ENCODE measurements around the gene FOXN3.

FOXN3 gene

GRCh38 chr14:89182326-89182725 lies 234.7 kb downstream of the FOXN3 start:
- no peaks in the 10 kb centered on the region for H3K27me3 ChIP-seq (ENCODE audit: insufficient read depth, insufficient read length)
- H3K4me1 ChIP-seq (ENCODE audit: insufficient read depth, insufficient read length) = peaks cover 6% of the 10 kb centered on the region
- H3K36me3 ChIP-seq (ENCODE audit: insufficient read depth, insufficient read length, low read length) = peaks cover 22% of the 10 kb centered on the region
- no peak overlapping the region for H3K4me3 ChIP-seq (ENCODE audit: insufficient read length, low read depth)
- no peaks in the 10 kb centered on the region for H3K9me3 ChIP-seq (ENCODE audit: insufficient read depth, low read length)
- no peak overlapping the region for H3K9ac ChIP-seq (ENCODE audit: insufficient read length, low read depth)
- DNase-seq (ENCODE audit: low read depth, low spot score) = no peak
- no peak for TF ChIP-seq ZNF274 (IDR thresholded peaks at IDR 0.05; ENCODE audit: low read depth, low read length)
- TF ChIP-seq SUZ12 (IDR thresholded peaks at IDR 0.05; ENCODE audit: extremely low read depth, insufficient read depth, insufficient read length) = no peak
- TF ChIP-seq YY1 (IDR thresholded peaks at IDR 0.05; ENCODE audit: insufficient read depth, insufficient read length) = no peak

GRCh38 chr14:89180546-89180945 lies 236.5 kb downstream of the FOXN3 start:
- TF ChIP-seq SUZ12 (IDR thresholded peaks at IDR 0.05; ENCODE audit: extremely low read depth, insufficient read depth, insufficient read length) = no peak
- TF ChIP-seq YY1 (IDR thresholded peaks at IDR 0.05; ENCODE audit: insufficient read depth, insufficient read length) = no peak
- no peak for TF ChIP-seq ZNF274 (IDR thresholded peaks at IDR 0.05; ENCODE audit: low read depth, low read length)
- no peak for DNase-seq (ENCODE audit: low read depth, low spot score)
- peaks cover 23% of the 10 kb centered on the region for H3K36me3 ChIP-seq (ENCODE audit: insufficient read depth, insufficient read length, low read length)
- no peaks in the 10 kb centered on the region for H3K27me3 ChIP-seq (ENCODE audit: insufficient read depth, insufficient read length)
- no peak overlapping the region for H3K9ac ChIP-seq (ENCODE audit: insufficient read length, low read depth)
- no peaks in the 10 kb centered on the region for H3K4me1 ChIP-seq (ENCODE audit: insufficient read depth, insufficient read length)
- H3K9me3 ChIP-seq (ENCODE audit: insufficient read depth, low read length) = no peaks in the 10 kb centered on the region
- no peak overlapping the region for H3K4me3 ChIP-seq (ENCODE audit: insufficient read length, low read depth)

GRCh38 chr14:89179891-89180404 lies 237.1 kb downstream of the FOXN3 start:
- Histone ChIP-seq H3K27me3 (ENCODE audit: insufficient read depth, insufficient read length) (no peaks in the 10 kb centered on the region), H3K4me3 (ENCODE audit: insufficient read length, low read depth) (no peak overlapping the region), H3K9me3 (ENCODE audit: insufficient read depth, low read length) (no peaks in the 10 kb centered on the region), H3K36me3 (ENCODE audit: insufficient read depth, insufficient read length, low read length) (peaks cover 20% of the 10 kb centered on the region), H3K4me1 (ENCODE audit: insufficient read depth, insufficient read length) (no peaks in the 10 kb centered on the region), H3K9ac (ENCODE audit: insufficient read length, low read depth) (no peak overlapping the region)
- TF ChIP-seq ZNF274 (IDR thresholded peaks at IDR 0.05; ENCODE audit: low read depth, low read length) = no peak
- TF ChIP-seq YY1 (IDR thresholded peaks at IDR 0.05; ENCODE audit: insufficient read depth, insufficient read length) = no peak
- no peak for TF ChIP-seq SUZ12 (IDR thresholded peaks at IDR 0.05; ENCODE audit: extremely low read depth, insufficient read depth, insufficient read length)
- no peak for DNase-seq (ENCODE audit: low read depth, low spot score)

GRCh38 chr14:89178800-89179535 lies 238.1 kb downstream of the FOXN3 start:
- peaks cover 15% of the 10 kb centered on the region for H3K36me3 ChIP-seq (ENCODE audit: insufficient read depth, insufficient read length, low read length)
- DNase-seq (ENCODE audit: low read depth, low spot score) = no peak

GRCh38 chr14:89178376-89178775 lies 238.7 kb downstream of the FOXN3 start:
- TF ChIP-seq ZNF274 (IDR thresholded peaks at IDR 0.05; ENCODE audit: low read depth, low read length) (no peak), SUZ12 (IDR thresholded peaks at IDR 0.05; ENCODE audit: extremely low read depth, insufficient read depth, insufficient read length) (no peak), YY1 (IDR thresholded peaks at IDR 0.05; ENCODE audit: insufficient read depth, insufficient read length) (no peak)
- Histone ChIP-seq H3K36me3 (ENCODE audit: insufficient read depth, insufficient read length, low read length) (peaks cover 13% of the 10 kb centered on the region), H3K27me3 (ENCODE audit: insufficient read depth, insufficient read length) (no peaks in the 10 kb centered on the region)

More at GRCh38 chr14:89178800-89179535, 238.1 kb downstream of the FOXN3 start:
- H3K27me3 ChIP-seq (ENCODE audit: insufficient read depth, insufficient read length) = no peaks in the 10 kb centered on the region
- no peak overlapping the region for H3K4me3 ChIP-seq (ENCODE audit: insufficient read length, low read depth)
- no peaks in the 10 kb centered on the region for H3K9me3 ChIP-seq (ENCODE audit: insufficient read depth, low read length)
- H3K9ac ChIP-seq (ENCODE audit: insufficient read length, low read depth) = no peak overlapping the region
- H3K4me1 ChIP-seq (ENCODE audit: insufficient read depth, insufficient read length) = no peaks in the 10 kb centered on the region
- no peak for TF ChIP-seq ZNF274 (IDR thresholded peaks at IDR 0.05; ENCODE audit: low read depth, low read length)
- no peak for TF ChIP-seq YY1 (IDR thresholded peaks at IDR 0.05; ENCODE audit: insufficient read depth, insufficient read length)
- no peak for TF ChIP-seq SUZ12 (IDR thresholded peaks at IDR 0.05; ENCODE audit: extremely low read depth, insufficient read depth, insufficient read length)

GRCh38 chr14:89175881-89176799 lies 240.9 kb downstream of the FOXN3 start:
- Histone ChIP-seq H3K27me3 (ENCODE audit: insufficient read depth, insufficient read length) (no peaks in the 10 kb centered on the region), H3K9me3 (ENCODE audit: insufficient read depth, low read length) (peaks cover 7% of the 10 kb centered on the region; the same call in 1 of the 2 replicates), H3K36me3 (ENCODE audit: insufficient read depth, insufficient read length, low read length) (peaks cover 16% of the 10 kb centered on the region), H3K4me3 (ENCODE audit: insufficient read length, low read depth) (no peak overlapping the region), H3K9ac (ENCODE audit: insufficient read length, low read depth) (no peak overlapping the region), H3K4me1 (ENCODE audit: insufficient read depth, insufficient read length) (no peaks in the 10 kb centered on the region)
- no peak for TF ChIP-seq ZNF274 (IDR thresholded peaks at IDR 0.05; ENCODE audit: low read depth, low read length)
- no peak for TF ChIP-seq SUZ12 (IDR thresholded peaks at IDR 0.05; ENCODE audit: extremely low read depth, insufficient read depth, insufficient read length)
- no peak for TF ChIP-seq YY1 (IDR thresholded peaks at IDR 0.05; ENCODE audit: insufficient read depth, insufficient read length)
- no peak for DNase-seq (ENCODE audit: low read depth, low spot score)

More at GRCh38 chr14:89178376-89178775, 238.7 kb downstream of the FOXN3 start:
- no peak for DNase-seq (ENCODE audit: low read depth, low spot score)
- Histone ChIP-seq H3K9me3 (ENCODE audit: insufficient read depth, low read length) (no peaks in the 10 kb centered on the region), H3K9ac (ENCODE audit: insufficient read length, low read depth) (no peak overlapping the region), H3K4me1 (ENCODE audit: insufficient read depth, insufficient read length) (no peaks in the 10 kb centered on the region), H3K4me3 (ENCODE audit: insufficient read length, low read depth) (no peak overlapping the region)

Data from NT2/D1 (cell line).